HepG2 (cell line): ENCODE measurements around the gene JAK1. TPM values are rescaled to one million over a fixed set of nuclear protein-coding genes. Genes with fewer than 3 reads are reported as not detected.

Experiments used
- ATAC-seq: fragments of 200-7000 bp; cut with Tn5 transposase; 3 replicates; pipeline ENCODE4 v1.9.1; 2020; ENCODE audit warnings: mild to moderate bottlenecking, moderate library complexity
- BruUV-seq: library from RNA; stranded (reverse); fragments of 400-500 nt; replicated peaks from 2 replicates; lab custom pipeline; 2021; lab: Mats Ljungman, UMichigan
- CTCF ChIA-PET: fragments of 300-600 bp; formaldehyde crosslinking; extraction: SDS; loops from one replicate; lab custom pipeline; 2021; ENCODE audit warnings: low total read pairs, inconsistent platforms, low intra/inter-chr PET ratio; lab: Yijun Ruan, JAX
- POLR2A ChIA-PET: fragments of 350-600 bp; sonication (Branson Sonifier 250); formaldehyde crosslinking; loops from one replicate; lab custom pipeline; 2020; ENCODE audit warnings: antibody characterized with exemption, inconsistent platforms; lab: Yijun Ruan, JAX
- DNase-seq: peaks from one replicate; pipeline ENCODE4 v3.0.0-alpha.2; 2015; ENCODE audit warnings: low spot score
- FAIRE-seq: peaks from 3 replicates; lab custom pipeline; 2011; peaks lifted over from hg19 to GRCh38; lab: Jason Lieb, UNC
- H2AFZ ChIP-seq: one replicate; pipeline ENCODE4 v1.6.1; 2011; ENCODE audit warnings: low read length, inconsistent platforms
- H3K27ac ChIP-seq: fragments of 300-600 bp; 3 replicates; pipeline ENCODE4 v1.8.0; 2011; ENCODE audit warnings: mixed run types, mild to moderate bottlenecking, mixed read lengths, low read length, inconsistent platforms; ENCODE audit not compliant: insufficient read depth; ENCODE audit errors: extremely low read length
- H3K27me3 ChIP-seq, 2 experiments: fragments of 200-600 bp in 1 of 2; 2 replicates in 1 of 2; 3 replicates in 1 of 2; pipeline versions ENCODE4 v1.6.0 to v1.8.0; 2011; ENCODE audit warnings: low read length in 2 of 2, mild to moderate bottlenecking in 2 of 2, moderate library complexity in 2 of 2, inconsistent platforms in 1 of 2; ENCODE audit not compliant: insufficient read depth in 2 of 2, control insufficient read depth in 1 of 2
- H3K36me3 ChIP-seq, 2 experiments: fragments of 200-600 bp in 1 of 2; replicated peaks in 1 of 2; 2 replicates in 1 of 2; 3 replicates in 1 of 2; pipeline versions ENCODE4 v1.5.1 to v1.8.0; 2011; ENCODE audit warnings: low read length in 2 of 2, inconsistent platforms in 1 of 2; ENCODE audit not compliant: insufficient read depth in 2 of 2, control insufficient read depth in 1 of 2
- H3K4me1 ChIP-seq: 2 replicates; pipeline ENCODE4 v1.5.1; 2012; ENCODE audit warnings: low read length, inconsistent platforms; ENCODE audit not compliant: insufficient read depth
- H3K4me2 ChIP-seq: 2 replicates; pipeline ENCODE4 v1.6.0; 2011; ENCODE audit warnings: low read depth, low read length, inconsistent platforms
- H3K4me3 ChIP-seq, 3 experiments: fragments of 200-600 bp in 1 of 3; sonication (generic), shearing (Covaris generic) in 1 of 3; replicated peaks in 1 of 3; 2 replicates each; pipeline ENCODE4 v1.5.1; 2011 to 2016; ENCODE audit warnings: low read length in 3 of 3, inconsistent platforms in 2 of 3, low read depth in 2 of 3, mild to moderate bottlenecking in 2 of 3, control low read depth in 1 of 3, mixed read lengths in 1 of 3; ENCODE audit not compliant: insufficient read depth in 1 of 3
- H3K79me2 ChIP-seq: one replicate; pipeline ENCODE4 v1.6.1; 2011; ENCODE audit warnings: low read length, inconsistent platforms; ENCODE audit not compliant: insufficient read depth
- H3K9ac ChIP-seq: 2 replicates; pipeline ENCODE4 v1.6.0; 2011; ENCODE audit warnings: mild to moderate bottlenecking, low read depth, low read length, inconsistent platforms; ENCODE audit not compliant: insufficient read depth
- H3K9me3 ChIP-seq: 2 replicates; pipeline ENCODE4 v1.5.1; 2012; ENCODE audit warnings: mild to moderate bottlenecking, low read length
- H4K20me1 ChIP-seq: 2 replicates; pipeline ENCODE4 v1.6.0; 2011; ENCODE audit warnings: inconsistent platforms, mild to moderate bottlenecking, low read length, moderate library complexity; ENCODE audit not compliant: insufficient read depth
- ARID3A ChIP-seq: IDR thresholded peaks from 2 replicates; pipeline ENCODE4 v1.6.1; 2012; ENCODE audit warnings: low read depth, low read length, improper control_type of control experiment
- CCAR2 ChIP-seq: fragments of 200-400 bp; formaldehyde crosslinking; optimal IDR thresholded peaks from 2 replicates; pipeline ENCODE3; 2018; ENCODE audit warnings: low read depth, mild to moderate bottlenecking, low read length, moderate library complexity
- HDAC6 ChIP-seq: fragments of 200-600 bp; sonication (generic); IDR thresholded peaks from 2 replicates; pipeline ENCODE4 v1.7.0; 2017; ENCODE audit warnings: mild to moderate bottlenecking, antibody characterized with exemption, low read length, low read depth
- HIC2 ChIP-seq: sonication (generic); formaldehyde crosslinking; IDR thresholded peaks from 2 replicates; pipeline ENCODE4 v1.9.0; 2022; ENCODE audit warnings: low read depth, missing genetic modification reagents
- REXO4 ChIP-seq: sonication (generic); formaldehyde crosslinking; IDR thresholded peaks from 2 replicates; pipeline ENCODE4 v1.8.0; 2022; ENCODE audit warnings: missing genetic modification reagents, mild to moderate bottlenecking, borderline replicate concordance
- TBX2 ChIP-seq: sonication (generic); formaldehyde crosslinking; IDR thresholded peaks from 2 replicates; pipeline ENCODE4 v1.5.0; 2020; ENCODE audit warnings: missing genetic modification reagents, mild to moderate bottlenecking, borderline replicate concordance
- THAP7 ChIP-seq: sonication (generic); formaldehyde crosslinking; IDR thresholded peaks from 2 replicates; pipeline ENCODE4 v1.8.1; 2023; ENCODE audit warnings: mild to moderate bottlenecking, missing genetic modification reagents
- ZBTB40 ChIP-seq, 2 experiments: fragments of 450-650 bp in 1 of 2; sonication (generic) in 1 of 2; formaldehyde crosslinking in 1 of 2; IDR thresholded peaks; 2 replicates each; pipeline versions ENCODE4 v1.6.1 to v1.8.0; 2016 to 2022; ENCODE audit warnings: antibody characterized with exemption in 1 of 2, mild to moderate bottlenecking in 1 of 2, missing genetic modification reagents in 1 of 2
- ZNF264 ChIP-seq: sonication (generic); formaldehyde crosslinking; IDR thresholded peaks from 2 replicates; pipeline ENCODE4 v1.4.0; 2020; ENCODE audit warnings: missing genetic modification reagents
- ZZZ3 ChIP-seq: sonication (generic); formaldehyde crosslinking; IDR thresholded peaks from 2 replicates; pipeline ENCODE4 v1.4.0; 2020; ENCODE audit warnings: missing genetic modification reagents, mild to moderate bottlenecking, borderline replicate concordance
- WGBS: methylation state at CpG from one replicate; pipeline ENCODE4 v1.1.6; 2017; ENCODE audit warnings: low lambda C conversion rate; 5-methylcytosine and 5-hydroxymethylcytosine counted together
- in situ Hi-C: cut with HindIII; loops from 2 replicates; pipeline ENCODE4 v1.10.0; 2017; ENCODE audit warnings: low pct_unique_long_range_greater_than_20kb; ENCODE audit not compliant: extremely low pct_ligation_motif_present
- intact Hi-C: fragments of 100-400 bp; cut with micrococcal nuclease; formaldehyde crosslinking; loops from one replicate; pipeline ENCODE4 v1.10.0; 2022; ENCODE audit not compliant: unreplicated experiment
- polyA plus RNA-seq, 8 experiments: library from polyadenylated mRNA; depleted of rRNA in 3 of 8; stranded (reverse) in 7 of 8; unstranded in 1 of 8; fragments of >200 nt; fragmentation: Illumina TruSeq in 4 of 8; extraction: Trizol in 4 of 8; gene quantifications; 2 replicates each; pipeline versions ENCODE4 v1.2.1 to v1.2.3, GENCODE V29; 2011 to 2016; ENCODE audit warnings: low read depth in 4 of 8, missing spikeins in 1 of 8, mixed read lengths in 1 of 8; ENCODE audit not compliant: insufficient read depth in 1 of 8
- total RNA-seq, 5 experiments: library from RNA; depleted of rRNA; stranded (reverse); fragments of >200 nt; fragmentation: Illumina TruSeq; extraction: Trizol; gene quantifications; 2 replicates each; pipeline ENCODE4 v1.2.3, GENCODE V29; 2016; ENCODE audit warnings: low read depth in 1 of 5

Gene JAK1
- total and polyA plus RNA-seq, 2 of the 13 experiments (the other 11 are each of a cell fraction or from before 2014, with no cell fraction given): 23.9 to 42.4 TPM

- no peaks in the 10 kb centered on the region for H3K27me3 ChIP-seq
- POLR2A ChIA-PET: interaction anchor here (0.6 kb wide), 1 partner anchor 18 kb away, joined by 3 read pairs; no protein-coding TSS in a partner anchor
- FAIRE-seq: no peak
- 71% methylated on average over 3 of the region's 3 CpGs for WGBS
- no peaks in the 10 kb centered on the region for H3K79me2 ChIP-seq
- no peak for DNase-seq
- in situ Hi-C loops: no loop called here
- no TSS peak for BruUV-seq
- H3K4me2 ChIP-seq: no peak overlapping the region
- H3K4me1 ChIP-seq: peaks cover 71% of the 10 kb centered on the region
- no peaks in the 10 kb centered on the region for H3K9me3 ChIP-seq
- H3K36me3 ChIP-seq: no peaks in the 10 kb centered on the region
- ATAC-seq: no peak
- no peak overlapping the region for H3K4me3 ChIP-seq
- no peak overlapping the region for H2AFZ ChIP-seq
- no peak overlapping the region for H3K9ac ChIP-seq
- no peaks in the 10 kb centered on the region for H4K20me1 ChIP-seq
- CTCF ChIA-PET: no interaction called here
- intact Hi-C loops: no loop called here
- H3K27ac ChIP-seq: no peak overlapping the region
- TF ChIP-seq CCAR2 (no peak), HDAC6 (no peak), ZZZ3 (CRISPR knock-in tag) (no peak), REXO4 (CRISPR knock-in tag) (no peak), ZBTB40 (IDR thresholded peaks at IDR 0.05) (no peak), ZBTB40 (CRISPR knock-in tag; IDR thresholded peaks at IDR 0.05) (no peak), ARID3A (no peak), HIC2 (CRISPR knock-in tag) (no peak), ZNF264 (CRISPR knock-in tag) (no peak), TBX2 (CRISPR knock-in tag) (no peak), THAP7 (CRISPR knock-in tag) (no peak)
Observed at GRCh38 chr1:64984737-64985136, 18.4 kb upstream of the JAK1 start.
